ENCODE results near the gene EPB41L4B.
"Not testable (repeated sequence)": the region's sequence is repeated elsewhere in the genome, so short reads cannot be mapped to it uniquely, and the experiment has no call there.

EPB41L4B gene

DNA sequence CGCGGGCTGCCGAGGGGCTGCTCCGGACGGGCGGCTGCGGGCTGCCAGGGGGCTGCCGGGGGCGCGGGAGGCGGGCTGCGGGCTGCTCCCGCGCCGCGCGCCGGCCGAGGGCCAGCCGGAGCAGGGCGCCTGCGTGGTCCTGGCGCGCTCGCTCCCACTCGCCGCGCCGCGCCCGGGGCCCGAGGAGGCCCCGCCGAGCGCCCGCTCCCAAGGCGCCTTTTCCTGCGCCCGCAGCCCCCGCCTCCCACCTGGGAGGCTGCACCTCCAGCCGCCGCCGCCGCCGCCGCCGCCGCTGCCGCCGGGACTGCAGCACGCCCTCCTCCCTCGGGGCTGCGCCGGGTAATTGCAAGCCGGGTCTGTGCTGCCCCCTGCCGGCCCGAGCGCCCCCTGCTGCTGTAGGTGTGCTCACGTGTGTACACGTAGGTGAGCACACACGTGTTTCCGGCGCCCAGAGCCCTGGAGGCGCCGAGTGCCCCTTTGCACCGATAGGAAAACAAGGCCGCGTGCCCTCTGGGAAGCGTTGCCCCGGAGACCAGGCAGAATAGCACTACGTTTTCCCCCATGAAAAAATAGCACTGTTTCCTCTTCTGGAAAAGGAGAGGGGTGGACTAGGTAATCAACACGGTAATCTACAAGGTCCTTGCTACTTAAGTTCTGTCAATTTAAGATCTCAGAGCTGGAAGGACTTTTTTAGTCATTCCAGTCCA, at the start of gene EPB41L4B:
TSS of gene EPB41L4B (minus strand) at position 318 of the 707 bp plus-strand sequence. CDS start 613 bp downstream, outside the sequence.
- in situ Hi-C loops (cut with HindIII; ENCODE audit: low sequenced_read_pairs), result no loop called here
- H3K4me3 ChIP-seq (ENCODE audit: low read depth, low read length), result peak within 1 kb of the TSS; percentile 44
- TF ChIP-seq, protein P1, sequence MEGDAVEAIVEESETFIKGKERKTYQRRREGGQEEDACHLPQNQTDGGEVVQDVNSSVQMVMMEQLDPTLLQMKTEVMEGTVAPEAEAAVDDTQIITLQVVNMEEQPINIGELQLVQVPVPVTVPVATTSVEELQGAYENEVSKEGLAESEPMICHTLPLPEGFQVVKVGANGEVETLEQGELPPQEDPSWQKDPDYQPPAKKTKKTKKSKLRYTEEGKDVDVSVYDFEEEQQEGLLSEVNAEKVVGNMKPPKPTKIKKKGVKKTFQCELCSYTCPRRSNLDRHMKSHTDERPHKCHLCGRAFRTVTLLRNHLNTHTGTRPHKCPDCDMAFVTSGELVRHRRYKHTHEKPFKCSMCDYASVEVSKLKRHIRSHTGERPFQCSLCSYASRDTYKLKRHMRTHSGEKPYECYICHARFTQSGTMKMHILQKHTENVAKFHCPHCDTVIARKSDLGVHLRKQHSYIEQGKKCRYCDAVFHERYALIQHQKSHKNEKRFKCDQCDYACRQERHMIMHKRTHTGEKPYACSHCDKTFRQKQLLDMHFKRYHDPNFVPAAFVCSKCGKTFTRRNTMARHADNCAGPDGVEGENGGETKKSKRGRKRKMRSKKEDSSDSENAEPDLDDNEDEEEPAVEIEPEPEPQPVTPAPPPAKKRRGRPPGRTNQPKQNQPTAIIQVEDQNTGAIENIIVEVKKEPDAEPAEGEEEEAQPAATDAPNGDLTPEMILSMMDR (IDR thresholded peaks at IDR 0.05; ENCODE audit: low read depth, low read length, missing control alignments), result peak; percentile 81
- peak; percentile 47 for DNase-seq (ENCODE audit: low read depth)

DNA sequence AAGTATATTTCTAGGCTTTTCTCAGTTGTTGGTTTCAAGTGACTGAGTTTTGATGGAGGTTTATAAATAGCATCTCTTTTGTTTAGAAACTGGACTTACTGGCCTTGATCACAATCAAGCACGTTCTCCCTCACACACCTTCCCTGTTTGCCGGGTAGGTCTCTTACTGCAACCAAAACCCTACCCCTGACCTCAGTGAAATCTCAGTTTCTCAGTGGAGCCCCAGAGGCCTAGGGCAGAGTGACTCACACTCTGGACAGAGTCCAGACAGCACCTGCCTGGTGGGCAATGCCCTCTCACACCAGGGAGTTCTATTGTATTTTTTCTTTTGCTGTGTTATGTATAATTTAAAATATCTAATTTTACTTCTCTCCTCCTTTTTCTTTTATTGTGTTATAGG, 48.4 kb upstream of the EPB41L4B start:
- H3K4me3 ChIP-seq (ENCODE audit: low read depth, low read length), result no peak overlapping the region
- in situ Hi-C loops (cut with HindIII; ENCODE audit: low sequenced_read_pairs), result no loop called here
- no peak for DNase-seq (ENCODE audit: low read depth)
- TF ChIP-seq, protein P1 (IDR thresholded peaks at IDR 0.05; ENCODE audit: low read depth, low read length, missing control alignments), result no peak

DNA sequence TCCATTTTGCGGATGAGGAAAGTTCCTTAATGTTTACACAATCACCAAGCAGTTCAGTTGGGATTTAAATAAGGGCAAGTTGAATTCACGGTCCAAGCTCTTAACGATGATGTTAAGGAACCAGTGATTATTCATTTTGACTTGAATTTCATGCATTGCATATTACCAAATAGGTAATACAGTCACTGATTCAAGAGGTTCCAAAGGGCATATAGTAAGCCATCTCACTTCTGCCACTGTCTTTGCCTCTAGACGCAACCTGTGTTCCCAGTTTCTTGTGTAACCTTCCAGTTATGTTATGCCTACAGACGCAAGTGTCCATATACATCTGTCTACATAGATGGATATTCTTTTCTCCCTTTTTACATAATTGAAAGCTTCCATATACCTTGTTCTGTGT, 39.9 kb upstream of the EPB41L4B start:
- DNase-seq (ENCODE audit: low read depth), result no peak
- TF ChIP-seq, protein P1 (IDR thresholded peaks at IDR 0.05; ENCODE audit: low read depth, low read length, missing control alignments), result no peak
- in situ Hi-C loops (cut with HindIII; ENCODE audit: low sequenced_read_pairs), result no loop called here
- H3K4me3 ChIP-seq (ENCODE audit: low read depth, low read length), result no peak overlapping the region

DNA sequence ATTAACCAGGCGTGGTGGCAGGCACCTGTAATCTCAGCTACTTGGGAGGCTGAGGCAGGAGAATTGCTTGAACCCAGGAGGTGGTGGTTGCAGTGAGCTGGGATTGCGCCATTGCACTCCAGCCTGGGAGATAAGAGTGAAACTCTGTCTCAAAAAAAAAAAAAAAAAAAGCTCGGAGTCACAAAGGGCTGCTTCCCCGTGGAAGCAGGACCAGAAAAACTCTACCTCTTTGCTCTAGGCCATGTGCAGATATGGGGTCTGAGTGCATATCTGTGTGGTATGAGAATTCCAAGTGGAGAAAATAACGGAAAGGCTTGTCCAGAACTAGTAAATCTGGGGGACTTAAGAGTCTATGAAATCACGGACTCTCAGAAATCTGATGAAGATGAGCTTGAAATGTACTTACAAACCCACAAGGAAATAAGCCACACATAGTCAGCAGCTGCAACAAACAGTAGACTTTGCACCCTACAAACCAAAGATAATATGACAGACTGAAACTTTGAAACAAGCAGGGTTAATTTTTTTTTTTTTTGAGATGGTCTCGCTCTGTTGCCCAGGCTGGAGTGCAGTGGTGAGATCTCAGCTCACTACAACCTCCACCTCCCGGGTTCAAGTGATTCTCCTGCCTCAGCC, 38.2 kb upstream of the EPB41L4B start:
- DNase-seq (ENCODE audit: low read depth); in situ Hi-C loops (cut with HindIII; ENCODE audit: low sequenced_read_pairs); H3K4me3 ChIP-seq (ENCODE audit: low read depth, low read length): not testable (repeated sequence)

DNA sequence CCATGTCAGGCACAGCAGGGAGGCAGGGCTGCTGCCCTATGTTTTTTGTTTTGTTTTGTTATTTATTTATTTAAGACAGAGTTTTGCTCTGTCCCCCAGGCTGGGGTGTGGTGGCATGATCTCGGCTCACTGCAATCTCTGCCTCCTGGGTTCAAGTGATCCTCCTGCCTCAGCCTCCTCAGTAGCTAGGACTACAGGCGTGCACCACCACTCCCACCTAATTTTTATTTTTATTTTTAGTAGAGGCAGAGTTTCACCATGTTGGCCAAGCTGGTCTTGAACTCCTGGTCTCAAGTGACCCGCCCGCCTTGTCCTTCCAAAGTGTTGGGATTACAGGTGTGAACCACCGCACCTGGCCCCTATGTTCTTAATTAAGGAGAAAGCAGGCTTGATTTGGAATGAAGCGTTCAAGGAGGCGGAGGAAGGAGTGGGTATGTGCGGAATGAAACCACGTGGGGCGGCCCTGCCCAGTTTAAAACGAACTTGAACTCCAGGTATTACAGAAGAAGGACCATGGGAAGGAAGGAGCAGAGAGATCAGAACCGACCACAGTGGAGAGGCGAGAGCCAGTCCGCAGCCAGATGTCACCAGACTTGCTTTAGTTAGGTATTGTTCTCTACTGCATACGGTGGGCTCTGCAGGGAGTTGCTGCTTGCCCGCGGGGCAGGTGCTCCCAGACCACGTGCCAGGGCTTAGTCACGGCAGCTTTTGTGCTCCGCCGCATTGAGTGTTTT, 34.9 kb upstream of the EPB41L4B start:
- H3K4me3 ChIP-seq (ENCODE audit: low read depth, low read length), result no peak overlapping the region
- no peak for DNase-seq (ENCODE audit: low read depth)
- TF ChIP-seq, protein P1 (IDR thresholded peaks at IDR 0.05; ENCODE audit: low read depth, low read length, missing control alignments), result no peak
- in situ Hi-C loops (cut with HindIII; ENCODE audit: low sequenced_read_pairs), result no loop called here

DNA sequence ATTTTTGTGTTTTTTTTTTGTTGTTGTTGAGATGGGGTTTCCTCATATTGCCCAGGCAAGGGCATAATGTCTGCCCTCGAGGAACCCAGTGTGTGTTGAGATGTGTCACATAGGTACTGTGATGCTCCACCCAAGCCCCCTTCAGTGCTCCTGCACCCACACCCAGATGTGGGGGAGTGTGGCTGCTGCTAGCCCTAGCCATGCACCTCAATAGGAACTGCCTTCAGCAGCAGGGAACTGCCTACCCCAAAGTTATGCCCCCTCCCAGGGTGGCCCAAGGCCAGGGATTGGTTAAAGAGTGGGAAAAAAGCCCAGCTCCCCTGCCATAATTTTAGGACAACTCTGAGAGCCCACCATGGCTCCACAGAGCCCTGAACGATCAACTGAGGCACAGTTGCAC, 33.3 kb upstream of the EPB41L4B start:
- TF ChIP-seq, protein P1 (IDR thresholded peaks at IDR 0.05; ENCODE audit: low read depth, low read length, missing control alignments), result no peak
- DNase-seq (ENCODE audit: low read depth), result no peak
- in situ Hi-C loops (cut with HindIII; ENCODE audit: low sequenced_read_pairs), result no loop called here
- no peak overlapping the region for H3K4me3 ChIP-seq (ENCODE audit: low read depth, low read length)

Data from astrocyte of the cerebellum (primary cell).